ENCODE data around the gene EIPR1. TPM values are rescaled to one million over a fixed set of nuclear protein-coding genes. Genes with fewer than 3 reads are reported as not detected.
A peak's percentile ranks its signal among the peaks of the same experiment; 100 is the strongest.

Gene EIPR1
- total RNA-seq, 1 experiment from 2014 or later = 77.2 TPM

DNA sequence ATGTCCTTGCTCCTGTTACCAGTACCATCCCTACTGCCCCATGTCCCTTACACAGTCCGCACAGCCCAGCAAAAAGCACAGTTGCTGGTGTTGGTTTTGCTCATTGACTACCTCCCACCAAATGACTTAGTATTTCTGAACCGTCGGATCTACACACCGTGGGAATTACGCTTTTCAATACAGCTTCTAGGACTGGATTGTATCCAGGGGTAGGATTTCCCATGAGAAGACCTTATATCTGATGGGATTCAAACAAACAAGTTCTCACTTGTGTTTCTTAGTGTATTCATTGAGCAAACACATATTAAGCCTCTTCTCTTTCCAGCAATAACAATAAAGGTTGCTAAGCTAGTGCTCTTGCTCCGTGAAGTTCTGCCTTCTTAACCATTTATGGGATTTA lies 27.7 kb upstream of the EIPR1 start:
- in situ Hi-C loops (cut with HindIII; ENCODE audit: low pct_unique_long_range_greater_than_20kb, low sequenced_read_pairs) = no loop called here
- no peak for DNase-seq (ENCODE audit: low read depth)

DNA sequence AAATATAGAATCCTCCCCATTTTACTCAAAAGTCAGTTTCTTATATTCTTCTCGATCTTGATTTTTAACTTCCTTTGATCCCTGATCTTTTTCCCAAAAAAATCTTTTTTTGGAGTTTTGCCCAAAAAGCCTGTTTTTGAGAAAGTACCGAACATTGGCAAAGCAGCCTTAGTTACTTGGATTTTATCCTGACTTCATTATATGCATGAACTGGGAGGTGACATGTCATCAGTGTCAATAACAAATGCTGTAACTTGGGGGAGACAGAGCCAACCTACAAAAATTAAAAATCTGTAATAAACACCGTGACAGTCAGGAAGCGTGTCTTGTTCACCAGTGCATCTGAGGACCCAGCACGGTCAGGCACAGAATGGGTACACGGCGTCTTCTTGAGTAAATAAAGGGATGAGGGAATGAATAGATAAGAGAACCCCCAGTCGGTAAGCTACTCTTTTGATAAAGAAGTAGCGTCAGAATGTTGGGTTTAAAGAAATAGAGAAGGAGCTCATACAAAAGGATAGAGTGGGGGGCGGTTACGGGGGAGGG lies 26.8 kb upstream of the EIPR1 start:
- no peak for DNase-seq (ENCODE audit: low read depth)
- in situ Hi-C loops (cut with HindIII; ENCODE audit: low pct_unique_long_range_greater_than_20kb, low sequenced_read_pairs) = no loop called here

DNA sequence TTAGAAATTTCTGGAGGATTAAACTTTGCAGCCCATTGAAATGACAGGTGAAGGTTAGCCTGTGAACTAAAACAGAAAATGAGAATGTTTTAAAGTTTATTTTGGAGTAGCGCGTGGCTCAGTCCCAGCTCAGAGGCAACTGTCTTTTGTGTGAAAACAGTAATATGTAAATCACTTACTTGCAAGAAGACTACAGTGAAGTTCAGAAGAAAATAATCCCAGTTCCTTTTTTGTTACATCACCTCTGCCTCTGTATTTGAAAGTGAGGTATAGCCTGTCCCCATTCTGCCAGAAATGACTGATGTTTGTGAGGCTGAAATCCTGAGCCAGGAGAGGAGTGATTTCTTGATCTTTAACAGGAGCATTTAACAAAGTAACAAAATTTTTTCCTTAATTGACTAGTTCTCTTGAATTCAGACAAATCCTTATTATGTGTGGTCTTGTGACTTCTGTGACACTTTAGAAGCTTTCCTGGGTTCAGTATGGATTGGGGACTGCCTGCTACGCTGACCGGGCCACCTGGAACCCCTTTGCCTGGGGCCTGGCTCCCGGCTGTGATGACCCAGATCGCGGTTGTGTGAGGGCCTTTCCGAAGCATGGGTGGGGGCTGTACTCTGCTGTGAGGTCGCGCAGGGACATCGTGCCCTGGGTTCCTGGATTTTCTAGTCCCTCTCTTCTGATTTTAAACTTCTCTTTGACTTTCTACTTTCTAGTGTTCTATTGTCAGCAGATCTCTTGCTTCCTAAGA lies 26.1 kb upstream of the EIPR1 start:
- in situ Hi-C loops (cut with HindIII; ENCODE audit: low pct_unique_long_range_greater_than_20kb, low sequenced_read_pairs) = no loop called here
- no peak for DNase-seq (ENCODE audit: low read depth)

DNA sequence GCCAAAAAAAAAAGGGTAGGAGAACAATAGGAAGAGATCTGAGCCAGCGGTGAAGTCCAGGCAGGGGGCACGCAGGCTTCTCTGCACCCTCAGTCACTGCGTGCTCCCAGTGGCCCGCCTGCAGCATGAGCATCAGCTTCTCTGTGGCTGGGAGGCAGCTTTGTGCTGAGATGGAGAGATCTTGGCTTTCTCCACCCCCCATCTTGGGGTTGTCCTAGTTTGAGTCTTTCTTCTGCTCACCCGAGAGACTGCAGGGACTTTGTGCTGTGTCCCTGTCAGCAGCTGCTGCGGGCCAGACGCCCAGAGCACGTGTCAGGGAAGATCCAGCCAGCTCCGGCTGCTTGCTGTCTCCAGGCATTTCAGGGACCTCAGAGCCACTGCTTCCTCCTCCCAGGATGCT lies 22.2 kb upstream of the EIPR1 start:
- DNase-seq (ENCODE audit: low read depth) = no peak
- in situ Hi-C loops (cut with HindIII; ENCODE audit: low pct_unique_long_range_greater_than_20kb, low sequenced_read_pairs) = no loop called here

DNA sequence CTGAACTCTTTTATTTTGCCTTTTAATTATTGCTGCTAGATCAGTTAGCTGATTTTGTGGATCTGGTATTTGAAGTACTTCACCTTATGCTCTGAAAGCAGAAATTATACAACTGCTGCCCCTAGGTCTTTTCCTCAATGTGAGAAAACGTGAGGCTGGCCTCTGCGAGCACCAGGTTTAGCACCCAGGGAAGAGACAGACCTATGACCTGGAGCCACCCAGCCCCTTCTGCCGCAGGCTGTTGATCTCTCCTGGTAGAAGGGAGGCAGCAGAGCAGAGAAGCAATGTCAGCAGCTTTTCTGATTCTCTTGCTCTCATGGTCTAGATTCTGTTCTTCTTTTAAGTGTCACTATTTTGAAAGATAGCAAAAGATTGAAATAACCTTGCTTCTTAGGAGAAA lies 21.8 kb upstream of the EIPR1 start:
- in situ Hi-C loops (cut with HindIII; ENCODE audit: low pct_unique_long_range_greater_than_20kb, low sequenced_read_pairs) = no loop called here
- no peak for DNase-seq (ENCODE audit: low read depth)

DNA sequence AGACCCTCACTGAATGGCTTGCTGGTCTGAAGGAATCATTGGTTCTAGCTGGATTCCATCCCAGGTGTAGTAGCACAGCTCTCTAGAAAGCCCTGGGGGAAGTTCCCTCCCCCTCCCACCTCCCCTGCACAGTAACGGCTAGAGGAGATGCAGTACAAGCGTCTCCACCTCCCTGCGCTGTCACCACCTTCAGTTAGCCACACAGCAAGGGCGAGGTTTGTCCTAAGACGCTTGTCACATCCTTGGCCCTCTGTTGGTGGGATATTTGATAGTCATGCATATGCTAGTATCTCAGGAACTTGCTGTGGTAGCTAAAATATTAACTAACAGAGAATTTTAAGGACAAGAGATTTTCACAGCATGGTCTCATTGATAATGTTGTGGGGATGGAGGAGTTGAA lies 21.2 kb upstream of the EIPR1 start:
- no peak for DNase-seq (ENCODE audit: low read depth)
- in situ Hi-C loops (cut with HindIII; ENCODE audit: low pct_unique_long_range_greater_than_20kb, low sequenced_read_pairs) = no loop called here

DNA sequence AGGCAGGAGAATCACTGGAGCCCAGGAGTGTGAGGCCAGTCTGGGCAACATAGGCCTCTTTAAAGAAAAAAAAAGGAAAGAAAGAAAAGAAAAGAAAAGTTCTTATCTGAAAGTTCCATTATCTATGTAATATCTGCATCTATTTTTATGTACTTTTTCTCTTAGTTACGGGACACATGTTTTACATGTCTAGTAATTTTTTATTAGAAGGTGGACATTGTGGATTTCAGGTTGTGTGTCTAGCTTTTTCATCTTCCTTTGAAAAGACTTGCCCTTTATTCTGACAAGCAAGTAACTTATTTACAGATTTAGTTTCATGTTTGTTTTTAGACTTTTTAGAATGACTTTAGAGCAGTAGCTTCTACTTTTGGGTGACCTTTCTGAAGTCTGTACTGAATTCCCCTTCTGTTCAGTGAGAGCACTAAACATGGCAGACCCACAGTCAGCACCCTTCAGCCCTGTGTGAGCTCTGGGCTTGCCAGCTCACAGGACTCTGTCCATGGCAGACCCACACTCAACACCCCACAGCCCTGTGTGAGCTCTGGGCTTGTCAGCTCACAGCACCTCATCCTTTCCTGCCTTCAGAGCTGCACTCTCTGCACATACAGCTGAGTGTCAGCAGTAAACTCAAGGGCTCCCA lies 19.4 kb upstream of the EIPR1 start:
- in situ Hi-C loops (cut with HindIII; ENCODE audit: low pct_unique_long_range_greater_than_20kb, low sequenced_read_pairs) = no loop called here
- DNase-seq (ENCODE audit: low read depth) = no peak

DNA sequence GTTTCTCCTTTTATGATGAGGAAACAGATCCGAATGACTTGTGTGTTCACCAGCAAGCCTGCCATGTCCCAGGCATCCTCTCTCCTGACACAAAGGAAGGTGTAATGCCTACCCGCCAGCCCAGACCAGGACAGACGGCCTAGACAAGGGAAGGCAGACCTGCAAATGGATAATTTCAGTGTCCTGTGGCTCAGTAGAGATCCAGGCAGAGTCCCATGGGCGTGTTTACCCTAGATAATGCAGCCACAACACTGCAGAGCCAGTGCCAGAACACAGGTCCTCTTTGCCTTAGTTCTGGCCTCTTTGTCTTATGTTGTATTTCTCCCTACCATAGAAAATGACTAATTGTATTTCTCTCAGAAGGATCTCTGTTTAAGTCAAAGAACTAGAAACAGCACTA lies 14.6 kb upstream of the EIPR1 start:
- in situ Hi-C loops (cut with HindIII; ENCODE audit: low pct_unique_long_range_greater_than_20kb, low sequenced_read_pairs) = no loop called here
- no peak for DNase-seq (ENCODE audit: low read depth)

DNA sequence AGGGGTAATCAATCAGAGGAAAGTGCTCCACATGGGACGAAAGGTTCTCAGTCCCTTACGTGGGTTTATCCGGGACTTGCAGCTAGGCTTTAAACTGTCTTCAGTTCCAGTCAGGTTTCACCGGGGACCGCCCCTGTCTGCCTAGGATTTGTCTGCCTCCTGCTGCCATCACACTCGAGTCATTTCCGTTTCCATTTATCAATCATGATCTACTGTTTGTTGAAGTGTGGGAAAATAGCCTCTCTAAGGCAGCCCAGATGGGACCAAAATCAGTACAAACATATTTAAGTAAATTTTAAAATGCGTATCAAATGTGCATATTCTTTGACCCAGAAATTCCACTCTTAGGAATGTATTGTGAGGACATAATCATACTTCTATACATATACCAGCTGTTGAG lies 12.4 kb upstream of the EIPR1 start:
- in situ Hi-C loops (cut with HindIII; ENCODE audit: low pct_unique_long_range_greater_than_20kb, low sequenced_read_pairs) = no loop called here
- no peak for DNase-seq (ENCODE audit: low read depth)

DNA sequence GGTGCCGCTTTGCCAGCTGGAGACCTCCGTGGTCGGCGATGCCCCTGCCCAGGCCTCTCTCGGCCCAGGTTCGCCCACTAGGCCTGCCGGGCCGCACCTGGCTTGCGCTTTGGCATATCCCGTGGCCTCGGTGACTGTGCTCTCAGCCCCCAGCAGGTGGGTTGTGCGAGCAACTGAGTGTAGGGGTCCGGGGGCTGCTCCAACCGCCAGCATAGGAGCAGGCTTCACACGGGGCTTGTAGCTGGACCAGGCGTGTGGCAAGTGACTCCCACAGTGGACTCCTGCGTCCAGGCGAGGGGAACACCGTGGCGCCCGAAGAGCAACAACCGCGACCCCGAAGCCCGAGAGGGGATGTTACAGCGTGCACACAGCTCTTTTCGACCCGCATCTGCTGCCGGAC lies 11.6 kb upstream of the EIPR1 start:
- in situ Hi-C loops (cut with HindIII; ENCODE audit: low pct_unique_long_range_greater_than_20kb, low sequenced_read_pairs) = no loop called here
- no peak for DNase-seq (ENCODE audit: low read depth)

DNA sequence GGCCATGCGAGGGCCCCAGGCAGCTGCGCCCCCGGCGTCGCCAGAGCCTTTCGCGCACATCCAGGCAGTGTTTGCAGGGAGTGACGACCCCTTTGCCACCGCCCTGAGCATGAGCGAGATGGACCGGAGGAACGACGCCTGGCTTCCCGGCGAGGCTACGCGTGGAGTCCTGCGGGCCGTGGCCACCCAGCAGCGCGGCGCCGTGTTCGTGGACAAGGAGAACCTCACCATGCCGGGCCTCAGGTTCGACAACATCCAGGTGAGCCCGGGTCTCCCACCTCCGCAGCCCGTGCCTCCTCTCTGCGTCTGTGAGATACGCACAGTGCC lies 10.8 kb upstream of the EIPR1 start:
- no peak for DNase-seq (ENCODE audit: low read depth)
- in situ Hi-C loops (cut with HindIII; ENCODE audit: low pct_unique_long_range_greater_than_20kb, low sequenced_read_pairs) = no loop called here

DNA sequence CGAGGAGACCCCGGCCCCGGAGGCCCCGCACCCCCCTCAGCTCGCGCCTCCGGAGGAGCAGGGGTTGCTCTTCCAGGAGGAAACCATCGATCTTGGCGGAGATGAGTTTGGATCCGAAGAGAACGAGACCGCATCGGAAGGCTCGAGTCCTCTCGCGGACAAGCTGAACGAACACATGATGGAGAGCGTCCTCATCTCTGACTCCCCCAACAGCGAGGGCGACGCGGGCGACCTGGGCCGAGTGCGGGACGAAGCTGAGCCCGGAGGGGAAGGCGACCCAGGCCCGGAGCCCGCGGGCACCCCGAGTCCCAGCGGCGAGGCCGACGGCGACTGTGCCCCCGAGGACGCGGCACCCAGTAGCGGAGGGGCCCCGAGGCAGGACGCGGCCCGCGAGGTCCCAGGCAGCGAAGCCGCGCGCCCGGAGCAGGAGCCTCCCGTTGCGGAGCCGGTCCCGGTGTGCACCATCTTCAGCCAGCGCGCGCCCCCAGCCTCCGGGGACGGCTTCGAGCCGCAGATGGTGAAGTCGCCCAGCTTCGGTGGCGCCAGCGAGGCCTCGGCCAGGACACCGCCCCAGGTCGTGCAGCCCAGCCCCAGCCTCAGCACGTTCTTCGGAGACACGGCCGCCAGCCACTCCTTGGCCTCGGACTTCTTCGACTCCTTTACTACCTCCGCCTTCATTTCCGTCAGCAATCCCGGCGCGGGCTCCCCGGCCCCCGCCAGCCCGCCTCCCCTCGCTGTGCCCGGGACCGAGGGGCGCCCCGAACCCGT lies 10.2 kb upstream of the EIPR1 start:
- in situ Hi-C loops (cut with HindIII; ENCODE audit: low pct_unique_long_range_greater_than_20kb, low sequenced_read_pairs) = no loop called here
- DNase-seq (ENCODE audit: low read depth) = no peak

DNA sequence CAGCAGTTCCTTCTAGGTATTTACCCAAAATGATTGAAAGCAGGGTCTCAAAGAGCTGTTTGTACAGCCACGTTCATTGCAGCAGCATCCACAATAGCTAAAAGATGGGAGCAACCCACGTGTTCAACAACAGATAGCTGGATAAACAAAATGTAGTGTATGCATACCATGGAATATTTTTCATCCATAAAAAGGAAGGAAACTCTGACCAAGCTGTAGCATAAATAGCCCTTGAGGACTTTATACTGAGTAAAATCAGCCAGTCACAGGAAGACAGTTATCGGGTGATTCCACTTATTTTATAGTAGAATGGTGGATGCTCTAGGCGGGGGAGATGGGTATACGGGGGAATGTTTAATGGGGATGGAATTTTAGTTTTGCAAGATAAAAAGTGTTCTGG lies 9.4 kb upstream of the EIPR1 start:
- DNase-seq (ENCODE audit: low read depth) = no peak
- in situ Hi-C loops (cut with HindIII; ENCODE audit: low pct_unique_long_range_greater_than_20kb, low sequenced_read_pairs) = no loop called here

DNA sequence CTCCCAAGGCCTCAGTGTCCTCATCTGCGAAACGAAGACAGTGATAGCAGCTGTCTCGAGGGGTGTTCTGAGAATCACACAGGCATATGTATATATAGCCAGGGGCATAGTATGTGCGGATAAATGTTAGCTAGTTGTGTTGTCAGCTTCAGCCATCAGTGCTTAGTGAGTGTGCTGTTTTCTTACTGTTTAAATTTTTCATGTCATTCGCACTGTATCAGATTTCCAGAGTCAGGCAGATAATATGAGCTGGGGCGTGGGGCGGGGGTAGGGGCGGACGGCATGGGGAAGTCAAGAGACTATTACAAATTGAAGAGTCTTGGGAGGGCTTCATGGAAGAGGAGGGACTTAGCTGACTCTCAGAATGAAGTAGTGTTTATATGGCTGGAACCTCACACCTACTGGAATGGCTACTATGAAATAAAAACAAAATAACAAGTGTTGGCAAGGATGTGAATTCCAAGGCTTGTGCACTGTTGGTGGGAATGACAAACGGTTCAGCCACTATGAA lies 8.9 kb upstream of the EIPR1 start:
- DNase-seq (ENCODE audit: low read depth) = no peak
- in situ Hi-C loops (cut with HindIII; ENCODE audit: low pct_unique_long_range_greater_than_20kb, low sequenced_read_pairs) = no loop called here

DNA sequence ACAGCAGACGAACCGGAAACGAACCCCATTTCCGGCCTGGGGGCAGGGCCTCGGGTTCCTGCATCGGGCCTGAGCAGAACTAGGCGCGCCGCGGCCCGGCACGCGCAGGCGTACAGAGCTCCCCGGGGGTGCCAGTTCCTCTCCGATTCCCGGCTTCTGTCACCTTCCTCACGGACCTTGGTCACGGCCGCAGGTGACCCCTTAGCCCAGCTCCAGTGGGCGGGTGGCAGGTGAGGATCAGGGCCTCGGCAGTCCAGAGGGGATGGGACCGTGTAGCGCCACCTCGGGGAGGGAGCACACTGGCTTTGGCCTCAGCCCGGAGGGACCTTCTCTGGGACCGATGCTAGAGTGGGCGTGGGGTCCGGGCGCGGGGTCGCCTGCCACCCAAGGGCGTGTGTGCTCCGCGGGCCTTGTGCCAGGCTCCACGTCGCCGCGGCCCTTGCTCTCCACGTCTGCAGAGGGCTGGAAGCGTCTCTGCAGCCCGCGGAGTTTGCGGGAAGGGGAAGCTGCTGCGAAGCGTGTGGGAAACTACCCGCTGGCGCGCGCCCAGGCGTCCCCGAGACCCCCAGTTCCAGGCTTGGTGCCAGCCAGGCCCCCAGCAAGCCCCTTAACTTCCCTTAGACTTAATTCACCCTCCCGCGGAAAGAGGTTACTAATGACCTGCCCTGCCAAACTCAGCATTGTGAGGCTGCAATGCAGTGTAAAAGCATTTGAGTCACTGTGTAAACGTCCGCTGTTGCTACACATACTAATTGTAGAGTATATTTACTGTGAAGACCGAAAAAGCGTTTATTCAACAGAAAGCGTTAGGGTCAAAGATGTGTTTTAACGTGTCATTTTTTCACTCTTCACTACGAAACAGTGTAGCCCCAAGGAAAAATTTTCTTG lies 2.3 kb upstream of the EIPR1 start, which contains the start of gene TRAPPC12:
TRAPPC12 (plus strand) TSS at position 48 of the 888 bp plus-strand sequence. CDS start 7,930 bp downstream, outside the sequence.
- peak; percentile 89 for DNase-seq (ENCODE audit: low read depth)
- in situ Hi-C loops (cut with HindIII; ENCODE audit: low pct_unique_long_range_greater_than_20kb, low sequenced_read_pairs) = no loop called here

DNA sequence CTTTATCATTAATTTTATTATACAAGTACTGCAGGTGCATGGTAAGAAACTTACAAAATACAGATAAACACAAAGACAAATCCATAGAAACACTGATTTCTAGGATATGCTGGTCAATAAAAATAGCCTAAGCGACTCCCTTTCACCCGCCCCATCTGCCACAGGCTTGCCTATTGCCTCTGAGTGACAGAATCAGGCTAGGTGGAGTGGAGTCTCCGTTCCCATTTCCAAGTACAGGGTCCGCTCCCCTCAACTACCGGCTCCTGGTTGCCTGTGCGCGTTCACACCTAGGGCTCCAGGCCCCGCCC lies 1.7 kb upstream of the EIPR1 start:
- no peak for DNase-seq (ENCODE audit: low read depth)
- in situ Hi-C loops (cut with HindIII; ENCODE audit: low pct_unique_long_range_greater_than_20kb, low sequenced_read_pairs) = no loop called here

DNA sequence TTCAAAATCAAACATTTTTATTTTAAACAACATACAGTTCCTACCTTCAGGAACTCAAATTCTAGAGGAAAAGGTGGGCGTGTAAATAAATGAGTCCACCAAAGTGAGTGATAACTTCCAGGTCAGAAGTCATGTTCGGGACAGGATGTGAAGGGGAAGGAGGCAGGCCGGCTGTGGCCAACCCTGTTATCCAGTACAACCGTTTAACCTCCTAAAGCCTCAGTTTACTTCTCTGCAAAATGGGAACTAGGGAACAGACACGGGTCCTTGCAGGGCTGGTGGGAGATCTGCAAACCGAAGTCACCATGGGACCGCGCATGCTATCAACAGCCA lies 373 bp downstream of the EIPR1 start:
- DNase-seq (ENCODE audit: low read depth) = no peak
- in situ Hi-C loops (cut with HindIII; ENCODE audit: low pct_unique_long_range_greater_than_20kb, low sequenced_read_pairs) = no loop called here

DNA sequence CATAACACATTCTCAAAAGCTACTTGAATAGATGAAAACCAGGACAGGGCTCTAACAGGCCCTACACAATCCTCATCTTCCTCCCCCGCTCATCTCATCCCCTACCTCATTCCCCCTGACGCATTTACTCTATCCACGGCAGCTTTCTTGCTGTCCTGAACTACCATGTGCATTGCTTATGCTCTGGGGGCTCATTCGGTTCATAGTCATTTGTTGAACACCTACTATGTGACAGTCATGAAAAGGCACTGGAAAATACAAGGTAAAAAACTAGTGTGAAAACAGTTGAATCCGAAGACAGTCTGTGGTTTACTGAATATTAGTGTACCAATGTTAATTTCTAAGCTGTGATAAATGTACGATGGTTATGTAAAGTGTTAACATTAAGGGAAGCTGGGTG lies 797 bp downstream of the EIPR1 start:
- in situ Hi-C loops (cut with HindIII; ENCODE audit: low pct_unique_long_range_greater_than_20kb, low sequenced_read_pairs) = no loop called here
- DNase-seq (ENCODE audit: low read depth) = no peak

All from Caki2 (cell line).